MCF 10A (cell line): ENCODE data around the gene HAUS7. TPM values are rescaled to one million over a fixed set of nuclear protein-coding genes. Genes with fewer than 3 reads are reported as not detected.

Source experiments
- BruUV-seq: library from RNA; stranded (reverse); fragments of 400-500 nt; replicated peaks from 2 replicates; lab custom pipeline; 2021; lab: Mats Ljungman, UMichigan
- CTCF ChIA-PET: fragments of 300-600 bp; sonication (Branson Sonifier 250); formaldehyde crosslinking; extraction: SDS; loops from one replicate; lab custom pipeline; 2021; ENCODE audit warnings: antibody characterized with exemption, inconsistent platforms; lab: Yijun Ruan, JAX
- POLR2A ChIA-PET: fragments of 300-600, 350-650 bp; sonication (Branson Sonifier 250); formaldehyde crosslinking; extraction: SDS; loops from one replicate; lab custom pipeline; 2020; ENCODE audit warnings: antibody characterized with exemption, inconsistent platforms; lab: Yijun Ruan, JAX
- DNase-seq: peaks from one replicate; pipeline ENCODE4 v3.0.0-alpha.2; 2018; ENCODE audit not compliant: unreplicated experiment
- H3K27ac Mint-ChIP-seq: one replicate; pipeline ENCODE4 v1.8.0; 2022; ENCODE audit warnings: mild to moderate bottlenecking, low read depth, mixed read lengths; ENCODE audit not compliant: unreplicated experiment
- H3K27me3 Mint-ChIP-seq: one replicate; pipeline ENCODE4 v1.8.0; 2022; ENCODE audit warnings: mixed read lengths; ENCODE audit not compliant: insufficient read depth, unreplicated experiment
- H3K36me3 Mint-ChIP-seq: one replicate; pipeline ENCODE4 v1.8.0; 2022; ENCODE audit warnings: mild to moderate bottlenecking, moderate library complexity, mixed read lengths; ENCODE audit not compliant: insufficient read depth, unreplicated experiment
- H3K4me1 Mint-ChIP-seq: one replicate; pipeline ENCODE4 v1.8.0; 2022; ENCODE audit warnings: mixed read lengths; ENCODE audit not compliant: insufficient read depth, unreplicated experiment
- H3K4me3 Mint-ChIP-seq: one replicate; pipeline ENCODE4 v1.8.0; 2022; ENCODE audit warnings: mild to moderate bottlenecking, moderate library complexity, mixed read lengths; ENCODE audit not compliant: unreplicated experiment
- H3K9me3 Mint-ChIP-seq: one replicate; pipeline ENCODE4 v1.8.0; 2022; ENCODE audit warnings: mixed read lengths; ENCODE audit not compliant: unreplicated experiment
- CTCF ChIP-seq: fragments of 200-600 bp; IDR thresholded peaks from one replicate; pipeline ENCODE4 v1.8.0; 2022; ENCODE audit warnings: antibody characterized with exemption, mild to moderate bottlenecking; ENCODE audit not compliant: unreplicated experiment
- intact Hi-C: fragments of 100-400 bp; cut with micrococcal nuclease; formaldehyde crosslinking; loops from 2 replicates; pipeline ENCODE4 v1.14.1; 2022
- total RNA-seq: library from RNA; stranded (reverse); gene quantifications from 2 replicates; pipeline ENCODE4 v1.2.3, GENCODE V29; 2022

HAUS7 gene
- total RNA-seq, 1 experiment from 2014 or later, result 19.4 TPM

- H3K27ac Mint-ChIP-seq, result no peak overlapping the region
- TF ChIP-seq CTCF, result no peak
- ChIA-PET POLR2A (no interaction called here), CTCF (no interaction called here)
- no peak overlapping the region for H3K4me3 Mint-ChIP-seq
- no peaks in the 10 kb centered on the region for H3K9me3 Mint-ChIP-seq
- H3K4me1 Mint-ChIP-seq, result no peaks in the 10 kb centered on the region
- no peaks in the 10 kb centered on the region for H3K27me3 Mint-ChIP-seq
- BruUV-seq, result no TSS peak
- no peak for DNase-seq
- intact Hi-C loops, result no loop called here
- H3K36me3 Mint-ChIP-seq, result no peaks in the 10 kb centered on the region
Measured at GRCh38 chrX:153475271-153475670, 4.9 kb upstream of the HAUS7 start.

DNA sequence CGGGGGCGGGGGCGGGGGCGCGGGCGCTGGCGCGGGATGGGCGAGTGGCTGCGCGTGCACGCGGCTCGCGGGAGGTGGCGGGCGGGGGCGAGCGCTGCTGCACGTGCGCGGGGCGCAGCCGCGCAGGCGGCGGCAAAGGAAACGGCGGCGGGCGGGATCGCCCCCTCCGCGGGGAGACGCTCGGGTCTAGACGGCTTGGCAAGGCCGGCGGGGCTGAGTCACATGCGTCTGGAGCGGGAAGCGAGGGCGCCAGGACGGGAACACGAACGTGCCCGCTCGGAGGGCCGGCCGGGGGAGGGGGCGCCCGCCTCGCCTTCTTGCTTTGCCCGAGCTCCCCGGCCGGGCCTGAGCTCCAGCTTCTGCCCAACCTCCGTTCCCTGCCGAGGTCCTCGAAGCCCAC is 4.3 kb upstream of the HAUS7 start:
- peak; percentile 30 for DNase-seq
- no peaks in the 10 kb centered on the region for H3K9me3 Mint-ChIP-seq
- no peak for TF ChIP-seq CTCF
- H3K27ac Mint-ChIP-seq, result no peak overlapping the region
- no peaks in the 10 kb centered on the region for H3K4me1 Mint-ChIP-seq
- H3K36me3 Mint-ChIP-seq, result no peaks in the 10 kb centered on the region
- H3K27me3 Mint-ChIP-seq, result no peaks in the 10 kb centered on the region
- ChIA-PET POLR2A (no interaction called here), CTCF (no interaction called here)
- no peak overlapping the region for H3K4me3 Mint-ChIP-seq
- intact Hi-C loops, result no loop called here
- no TSS peak for BruUV-seq

DNA sequence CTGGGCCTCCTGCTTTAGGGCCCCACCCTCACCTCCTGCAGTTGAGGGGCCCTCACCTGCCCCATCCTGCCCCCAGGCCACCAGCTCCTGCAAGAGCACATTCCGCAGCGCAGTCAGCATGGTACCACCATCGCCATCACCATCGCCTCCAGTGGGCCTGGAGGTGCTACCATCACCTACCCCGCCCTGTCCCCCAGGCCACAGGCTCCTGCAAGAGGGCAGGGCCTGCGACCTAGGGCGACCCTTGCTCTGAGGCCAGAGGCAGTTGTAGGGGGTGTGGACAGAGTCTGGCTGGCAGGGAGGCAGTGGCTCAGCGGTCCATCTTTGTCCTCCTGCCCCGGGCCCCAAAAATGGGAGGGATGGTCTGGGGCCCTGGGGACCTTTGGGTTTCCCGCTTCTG is 3.9 kb upstream of the HAUS7 start:
- Mint-ChIP-seq H3K27ac (no peak overlapping the region), H3K27me3 (no peaks in the 10 kb centered on the region), H3K36me3 (no peaks in the 10 kb centered on the region), H3K4me3 (no peak overlapping the region), H3K4me1 (no peaks in the 10 kb centered on the region), H3K9me3 (no peaks in the 10 kb centered on the region)
- DNase-seq, result no peak
- POLR2A ChIA-PET, result no interaction called here
- intact Hi-C loops, result no loop called here
- BruUV-seq, result no TSS peak
- CTCF ChIA-PET, result no interaction called here
- no peak for TF ChIP-seq CTCF

DNA sequence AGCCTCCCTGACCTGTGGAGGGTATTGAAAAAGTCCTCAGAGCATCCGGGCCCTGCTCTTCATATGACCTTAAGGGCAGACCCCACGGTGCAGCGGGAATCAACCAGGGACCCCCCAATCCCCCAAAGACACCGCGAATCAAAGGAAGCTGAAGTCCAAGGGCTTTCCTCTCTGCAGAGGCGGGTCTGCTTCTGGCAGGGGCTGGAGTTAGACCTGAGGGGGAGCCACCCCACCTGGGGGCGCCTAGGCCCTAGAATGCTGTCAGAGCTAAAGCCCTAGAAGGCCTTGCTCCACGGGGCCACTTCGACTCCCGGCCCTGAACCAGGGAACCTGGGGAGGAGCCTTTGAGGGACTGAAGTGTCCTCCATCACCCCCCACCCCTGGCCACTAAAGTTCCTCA is 2.8 kb upstream of the HAUS7 start:
- no peak overlapping the region for H3K4me3 Mint-ChIP-seq
- H3K36me3 Mint-ChIP-seq, result no peaks in the 10 kb centered on the region
- ChIA-PET POLR2A (interaction anchor here (0.6 kb wide), 1 partner anchor 15 kb away, joined by 4 read pairs; no protein-coding TSS in a partner anchor), CTCF (interaction anchor here (1.1 to 3.2 kb wide), 2 partner anchors 34 to 516 kb away, joined by 3 to 13 read pairs; no protein-coding TSS in a partner anchor)
- intact Hi-C loops, result no loop called here
- no peaks in the 10 kb centered on the region for H3K4me1 Mint-ChIP-seq
- no TSS peak for BruUV-seq
- TF ChIP-seq CTCF, result no peak
- no peaks in the 10 kb centered on the region for H3K27me3 Mint-ChIP-seq
- DNase-seq, result no peak
- H3K9me3 Mint-ChIP-seq, result no peaks in the 10 kb centered on the region
- no peak overlapping the region for H3K27ac Mint-ChIP-seq
